HG03460 (cell line): ENCODE measurements around the gene SLAMF8.

ENCODE experiments used
- ATAC-seq: cut with Tn5 transposase; IDR thresholded peaks from one replicate; pipeline ENCODE4 v1.9.1; 2021; ENCODE audit not compliant: unreplicated experiment

The SLAMF8 gene

DNA sequence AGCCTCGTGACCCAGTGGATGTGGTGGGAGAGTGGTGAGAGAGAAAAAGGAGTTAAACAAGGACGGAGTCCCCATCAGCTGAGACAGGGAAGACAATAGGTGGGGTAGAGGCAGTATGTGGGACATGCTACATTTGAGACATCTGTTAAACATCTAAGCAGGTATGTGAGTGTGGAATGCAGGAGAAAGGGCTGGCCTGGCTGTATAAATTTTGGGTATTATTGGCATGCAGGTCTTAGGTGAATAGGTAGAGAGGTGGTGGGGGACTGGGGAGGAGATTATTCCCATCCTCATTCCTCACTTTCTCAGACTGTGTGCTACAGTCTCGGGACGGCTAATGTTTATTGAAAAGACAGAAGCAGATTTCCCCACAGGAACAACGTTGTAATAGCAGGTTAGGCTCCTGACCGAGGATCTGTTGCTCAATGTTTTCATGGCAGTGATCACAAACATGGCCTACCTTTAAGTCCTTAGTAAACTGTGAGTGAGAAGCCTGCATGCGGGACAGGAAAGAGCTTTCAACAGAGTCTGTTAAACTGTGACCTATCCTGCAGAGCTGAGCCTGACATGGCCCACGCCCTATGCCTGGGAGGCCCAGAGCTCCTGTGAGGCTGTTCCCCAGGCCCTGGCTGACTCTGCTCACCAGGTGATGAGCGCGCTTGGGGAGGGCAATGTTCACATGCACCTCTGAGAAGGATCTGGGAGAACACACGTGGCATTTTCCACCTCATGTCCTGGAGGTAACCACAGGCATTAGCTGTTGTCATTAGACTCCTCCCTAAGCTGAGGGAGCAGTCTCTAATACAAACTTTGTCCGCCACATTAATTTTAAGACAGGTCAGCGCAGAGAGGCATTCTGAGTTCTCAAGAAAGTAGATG lies 19.3 kb downstream of the SLAMF8 start:
- ATAC-seq, result no peak

DNA sequence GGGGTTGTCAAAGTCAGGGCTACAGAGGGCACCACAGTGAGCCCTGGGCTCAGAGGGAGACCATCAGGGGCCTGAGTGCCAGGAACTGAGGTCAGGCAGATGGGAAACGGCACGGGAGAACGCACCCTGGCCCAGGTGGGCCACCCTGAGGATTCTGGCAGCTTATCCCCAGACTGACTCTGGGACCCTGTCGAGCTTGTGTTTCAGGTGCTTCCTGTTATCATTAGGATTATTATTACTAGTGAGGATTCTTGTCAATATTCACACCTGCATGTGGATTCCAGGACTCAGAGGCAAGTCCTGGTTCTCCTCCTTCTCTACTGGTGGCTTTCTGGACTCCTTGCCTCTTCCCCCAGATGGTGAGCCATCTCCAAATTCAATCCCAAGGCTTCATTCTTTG lies 20.6 kb downstream of the SLAMF8 start:
- no peak for ATAC-seq

DNA sequence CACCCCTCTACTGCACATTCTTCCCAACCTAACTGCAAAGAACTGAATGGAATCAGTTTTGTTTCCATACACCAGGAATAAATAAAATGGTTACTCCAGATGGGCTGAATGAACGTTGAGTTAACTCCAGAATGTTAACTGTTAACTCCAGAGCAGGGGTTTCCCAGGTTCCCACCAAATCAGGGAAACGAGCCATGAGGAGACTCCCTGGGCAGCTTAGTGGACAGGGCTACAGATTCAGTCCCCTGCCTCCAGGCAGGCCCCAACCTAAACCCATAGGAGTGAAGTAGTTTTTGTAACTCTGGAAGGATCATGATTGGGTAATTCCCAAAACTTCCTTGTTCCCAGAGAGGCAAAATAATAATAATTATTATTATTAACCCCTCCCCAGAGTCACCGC lies 21.7 kb downstream of the SLAMF8 start:
- ATAC-seq, result no peak

DNA sequence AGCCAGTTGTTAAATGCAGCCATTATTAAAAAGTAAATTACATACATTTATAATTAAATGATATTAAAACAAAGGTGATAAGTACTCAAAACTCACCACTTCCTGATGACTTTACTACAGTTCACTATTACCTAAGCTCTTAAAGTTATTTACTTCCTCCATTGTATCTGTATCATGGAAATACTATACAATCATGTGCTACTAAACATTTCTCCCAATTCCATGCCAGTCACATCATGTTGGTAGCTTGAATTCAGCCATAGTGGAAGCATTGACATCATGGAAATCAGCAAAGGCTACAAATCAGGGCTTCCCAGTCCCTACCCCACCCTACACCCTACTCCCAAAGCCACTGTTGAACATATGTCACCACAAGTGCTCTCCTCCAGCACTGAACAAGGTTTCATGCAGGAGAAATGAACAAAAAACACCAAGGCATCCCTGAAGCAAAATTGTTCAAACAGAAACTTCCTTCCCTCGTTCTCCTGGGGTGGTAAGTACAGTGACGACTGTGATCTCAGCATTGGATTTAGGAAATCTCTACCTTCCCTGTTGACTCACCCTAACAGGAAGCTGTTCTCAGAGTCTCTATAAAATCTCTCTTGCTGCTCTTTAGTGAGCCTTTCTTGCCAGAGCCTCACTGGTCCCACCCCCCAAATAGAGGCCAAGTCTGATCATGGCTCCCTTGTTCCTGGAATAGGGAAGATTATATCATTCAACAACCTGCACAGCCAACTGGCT lies 23.1 kb downstream of the SLAMF8 start:
- no peak for ATAC-seq

DNA sequence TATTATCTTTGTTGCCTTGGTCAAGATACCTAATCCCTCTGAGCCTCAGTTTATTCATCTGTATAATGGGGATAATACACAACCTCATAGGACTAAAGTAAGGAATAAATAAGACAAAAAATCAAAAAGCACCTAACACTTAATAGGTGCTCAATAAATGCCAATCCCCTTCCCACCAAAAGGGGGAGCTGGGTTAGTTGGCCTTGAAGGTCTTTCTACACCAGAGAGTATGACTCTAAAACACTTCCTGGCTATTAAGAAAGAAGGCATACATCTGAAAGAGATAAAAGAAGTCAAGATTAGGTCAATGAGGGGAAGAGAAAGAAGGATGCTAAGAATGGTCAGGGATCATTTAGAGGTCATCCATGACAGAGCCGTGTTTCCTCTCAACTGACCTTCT lies 24.7 kb downstream of the SLAMF8 start:
- no peak for ATAC-seq

DNA sequence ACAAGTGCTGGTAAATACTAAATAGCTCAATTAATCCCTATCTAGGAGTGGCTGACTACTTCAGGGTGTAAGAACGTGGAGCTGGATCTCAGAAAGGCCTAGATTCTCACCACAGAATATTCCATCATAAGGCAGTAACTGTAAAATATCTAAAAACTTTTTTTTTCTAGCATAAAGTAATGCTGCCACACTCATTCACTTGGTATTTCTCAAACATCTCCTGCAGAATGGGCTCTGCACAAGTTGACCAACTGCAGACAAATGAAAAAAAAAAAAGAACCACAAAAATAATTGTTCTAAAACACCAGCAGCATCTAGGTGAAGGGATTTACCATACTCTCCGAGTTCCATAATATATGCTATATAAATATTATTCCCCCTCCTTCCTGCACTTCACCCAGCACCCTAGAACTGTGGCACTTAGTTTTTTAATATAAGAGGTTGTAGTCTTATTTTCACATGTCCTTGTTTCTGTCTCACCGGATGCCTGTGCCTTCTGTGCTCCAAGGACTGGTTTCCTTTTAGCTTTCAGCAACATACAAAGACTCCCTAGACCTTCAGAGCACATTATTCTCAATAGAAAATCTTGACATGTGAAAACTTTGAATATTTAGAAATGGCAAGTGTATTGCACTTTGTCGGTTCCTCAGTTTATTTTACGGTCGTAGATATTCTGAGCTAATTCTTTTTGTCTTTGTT lies 26.9 kb downstream of the SLAMF8 start:
- no peak for ATAC-seq

DNA sequence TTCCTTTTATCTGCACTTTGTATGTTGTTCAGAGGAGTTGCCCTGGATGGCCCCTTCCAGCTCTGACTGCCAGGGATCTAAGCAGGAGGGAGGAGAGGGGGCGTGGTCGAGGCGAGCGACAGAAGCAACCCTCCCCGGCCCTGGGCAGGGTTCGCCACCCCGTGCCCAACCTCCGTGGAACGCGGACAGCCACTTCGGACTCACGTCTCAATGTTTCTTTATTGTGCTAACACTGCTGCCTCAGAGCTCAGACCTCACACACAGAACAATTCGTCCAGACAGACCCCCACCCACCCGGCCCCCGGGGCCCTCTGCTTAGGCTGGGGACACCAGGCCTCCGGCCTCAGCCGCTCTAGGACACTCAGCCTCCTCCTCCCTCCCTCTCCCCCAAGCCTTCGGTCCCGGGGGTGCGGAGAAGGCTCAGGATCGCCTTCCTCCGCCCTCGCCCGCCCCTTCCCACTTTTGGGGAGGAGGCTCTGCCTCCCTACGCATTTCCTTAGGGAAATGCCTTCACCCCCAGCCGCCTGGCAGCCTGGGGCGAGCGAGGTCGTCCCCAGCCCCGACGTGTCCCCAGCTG lies 27.5 kb downstream of the SLAMF8 start:
- no peak for ATAC-seq

DNA sequence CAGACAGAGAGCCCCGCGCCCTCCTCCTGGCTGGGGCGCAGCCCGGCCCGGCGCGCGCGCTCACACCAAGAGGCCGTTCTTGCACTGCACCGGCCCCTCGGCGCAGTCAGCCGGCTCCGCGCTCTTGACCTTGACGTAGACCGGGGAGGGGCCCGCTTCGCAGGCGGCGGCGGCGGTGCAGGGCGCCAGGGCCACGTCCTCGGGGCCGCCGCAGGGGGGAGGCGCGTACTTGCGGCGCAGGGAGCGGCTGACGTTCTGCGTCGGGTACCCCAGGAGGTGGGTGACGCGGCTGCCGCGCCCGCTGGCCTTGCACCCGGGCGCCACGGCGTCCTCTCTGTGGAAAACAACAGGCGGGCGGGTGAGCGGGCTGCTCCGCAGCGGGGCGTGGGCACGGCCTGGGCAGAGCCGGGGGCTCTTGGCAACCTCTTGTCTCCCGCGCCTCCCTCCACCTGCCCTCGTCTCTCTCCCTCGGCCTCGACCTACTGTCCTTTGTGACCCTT lies 28.1 kb downstream of the SLAMF8 start:
- ATAC-seq, result peak; percentile 52

DNA sequence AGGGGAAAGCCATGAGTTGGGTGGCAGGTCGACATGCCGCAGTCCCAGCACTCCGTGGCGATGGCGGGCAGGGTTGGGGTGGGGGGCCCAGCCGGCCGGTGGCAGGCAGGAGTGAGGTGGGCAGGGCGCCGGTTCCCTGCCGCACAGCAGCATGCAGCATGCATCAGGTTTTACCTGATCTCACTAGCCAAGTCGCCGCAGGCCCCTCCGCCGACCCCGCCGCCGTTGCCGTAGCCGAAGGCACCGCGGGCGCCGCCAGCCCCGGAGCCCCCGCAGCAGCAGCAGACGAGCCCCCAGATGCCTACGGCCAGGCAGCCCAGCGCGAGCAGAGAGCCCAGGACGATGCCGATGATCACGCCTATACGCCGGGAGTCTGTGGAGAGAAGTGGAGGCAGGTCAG lies 29.0 kb downstream of the SLAMF8 start:
- no peak for ATAC-seq

DNA sequence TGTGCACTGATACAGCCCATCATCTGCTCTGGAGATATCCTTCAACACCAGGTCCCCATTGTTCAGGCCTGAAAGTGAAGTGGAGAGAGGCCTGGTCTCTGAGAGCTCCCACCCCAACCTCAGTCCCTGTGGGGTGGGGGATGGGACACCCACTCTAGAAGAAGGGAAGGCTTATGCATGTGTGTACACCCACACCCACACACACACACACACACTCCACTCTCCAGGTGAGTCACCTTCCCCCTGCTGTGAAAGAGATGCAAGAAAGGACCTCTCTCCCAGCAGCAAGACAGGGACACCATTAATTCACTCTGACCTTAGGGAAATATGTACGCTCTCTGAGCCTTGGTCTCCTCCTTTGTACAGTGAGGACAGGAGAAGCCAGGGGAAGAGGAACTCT lies 29.9 kb downstream of the SLAMF8 start:
- no peak for ATAC-seq

DNA sequence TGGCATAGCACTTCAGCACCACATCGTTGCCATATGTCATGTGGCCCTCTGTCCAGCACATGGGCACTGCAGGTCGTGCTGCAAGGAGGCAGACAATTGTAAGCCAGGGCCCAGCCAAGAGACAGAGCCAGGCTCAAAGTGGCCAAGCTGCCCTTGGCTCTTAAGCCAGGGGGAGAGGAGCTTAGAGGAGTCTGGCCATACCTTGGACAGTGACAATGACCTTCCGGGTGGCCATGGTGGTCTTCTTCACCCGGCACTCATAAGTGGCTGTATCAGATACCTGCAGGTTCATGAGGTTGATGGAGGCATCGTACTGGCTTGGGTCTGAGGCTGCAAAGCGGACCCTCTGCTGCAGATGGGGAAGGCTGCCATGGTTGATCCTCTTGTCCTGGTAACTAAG lies 31.2 kb downstream of the SLAMF8 start:
- ATAC-seq, result no peak

DNA sequence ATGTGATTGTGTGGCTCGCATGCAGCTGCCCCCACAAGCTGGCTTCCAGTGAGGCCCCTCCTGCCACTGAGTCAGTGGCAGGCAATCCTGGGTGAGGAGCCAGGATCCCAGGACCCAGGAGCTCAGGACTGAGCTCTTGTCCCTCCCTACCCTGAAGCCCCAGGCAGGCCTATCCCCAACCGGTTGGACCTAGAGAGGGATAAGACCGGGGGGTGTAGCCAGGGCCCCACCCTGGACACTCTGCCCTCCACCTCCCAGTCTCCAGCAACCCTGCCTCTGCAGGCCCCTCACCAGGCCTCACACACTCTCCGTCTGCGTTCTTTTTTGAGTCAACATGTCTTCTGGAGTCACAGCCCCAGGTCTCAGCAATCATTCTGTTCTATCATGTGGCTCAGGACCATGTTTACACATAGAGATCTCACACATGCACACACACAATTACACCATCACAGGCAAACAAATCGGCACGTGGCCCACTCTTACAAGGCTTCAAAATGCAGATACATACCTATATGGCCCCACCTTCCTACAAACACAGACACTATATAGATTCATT lies 33.2 kb downstream of the SLAMF8 start:
- no peak for ATAC-seq

DNA sequence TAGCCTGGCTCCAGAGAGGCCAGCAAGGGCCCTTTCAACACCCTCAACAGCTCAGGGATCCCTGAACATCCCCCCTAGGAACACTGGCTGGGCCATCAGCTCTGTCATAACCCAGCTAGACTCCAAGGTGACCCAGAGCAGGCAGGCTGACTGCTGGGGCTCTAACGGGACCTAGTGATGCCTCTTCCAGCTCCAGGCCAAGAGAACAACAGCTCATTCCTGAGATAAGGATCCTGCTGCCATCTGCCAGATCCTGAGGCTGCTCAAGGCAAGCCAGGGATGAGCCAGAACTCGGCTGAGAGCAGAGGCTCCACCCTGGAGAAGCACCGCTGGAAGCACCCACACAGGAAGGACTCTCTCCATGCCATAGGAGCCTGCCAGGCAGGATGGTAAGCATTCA lies 33.8 kb downstream of the SLAMF8 start:
- ATAC-seq, result no peak

DNA sequence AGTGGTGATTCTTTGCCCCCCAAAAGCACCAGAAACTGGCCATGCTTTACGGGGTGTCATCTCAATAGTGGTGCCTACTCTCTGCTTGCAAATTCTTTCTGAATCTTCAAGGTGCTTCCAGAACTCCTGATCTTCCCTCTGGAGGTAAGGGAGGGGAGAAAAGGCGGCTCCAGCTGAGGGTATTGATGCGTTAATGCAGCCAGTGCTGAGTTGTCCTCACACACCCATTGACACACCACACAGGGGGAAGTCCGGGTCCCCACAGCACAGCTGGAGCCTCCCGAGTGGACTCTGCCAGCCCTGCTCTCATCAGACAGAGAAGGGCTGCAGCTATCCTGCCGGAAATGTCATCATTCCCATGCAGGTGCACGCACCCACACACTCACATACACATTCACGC lies 34.5 kb downstream of the SLAMF8 start:
- ATAC-seq, result no peak

DNA sequence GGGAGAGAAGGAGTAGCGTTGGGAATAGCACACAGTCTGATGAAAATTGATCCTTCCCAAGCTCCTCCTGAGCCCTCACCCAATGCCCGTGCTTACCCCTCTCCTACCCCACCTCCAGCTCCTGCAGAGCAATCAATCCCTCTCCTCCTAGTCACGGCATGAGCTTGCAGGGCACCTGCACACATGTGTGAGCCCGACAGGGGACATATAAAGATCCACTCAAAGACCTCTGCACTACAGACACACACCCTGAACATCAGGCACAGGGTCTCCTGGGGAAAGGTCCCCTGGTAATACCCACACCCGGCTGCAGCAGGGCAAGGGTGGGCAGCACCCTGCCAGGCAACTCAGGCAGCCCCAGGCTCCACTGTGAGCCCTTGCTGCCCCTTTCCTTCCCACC lies 35.4 kb downstream of the SLAMF8 start:
- ATAC-seq, result no peak

DNA sequence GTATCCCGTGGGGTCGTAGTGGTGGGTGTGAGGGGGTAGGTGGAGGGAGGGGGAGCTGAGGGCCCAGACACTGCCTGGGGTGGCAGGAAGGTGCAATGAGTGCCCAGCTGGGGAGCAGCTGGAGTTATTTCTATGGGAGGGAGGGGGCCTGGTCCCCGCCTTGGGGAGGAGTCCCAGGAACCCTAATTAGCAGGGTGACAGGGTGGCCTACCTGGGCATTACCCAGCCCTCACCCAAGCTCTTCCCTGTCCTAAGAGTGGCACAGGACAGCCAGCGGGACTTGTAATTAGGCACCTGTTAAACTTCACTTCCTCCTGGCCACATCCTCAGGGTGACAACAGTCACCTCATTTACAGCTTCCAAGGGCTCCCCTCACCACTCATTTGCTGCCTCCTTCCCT lies 35.9 kb downstream of the SLAMF8 start, which contains the start of gene VSIG8:
VSIG8 (minus strand) TSS at position 101 of the 400 bp plus-strand sequence. CDS start 136 bp downstream, outside the sequence.
- no peak for ATAC-seq

DNA sequence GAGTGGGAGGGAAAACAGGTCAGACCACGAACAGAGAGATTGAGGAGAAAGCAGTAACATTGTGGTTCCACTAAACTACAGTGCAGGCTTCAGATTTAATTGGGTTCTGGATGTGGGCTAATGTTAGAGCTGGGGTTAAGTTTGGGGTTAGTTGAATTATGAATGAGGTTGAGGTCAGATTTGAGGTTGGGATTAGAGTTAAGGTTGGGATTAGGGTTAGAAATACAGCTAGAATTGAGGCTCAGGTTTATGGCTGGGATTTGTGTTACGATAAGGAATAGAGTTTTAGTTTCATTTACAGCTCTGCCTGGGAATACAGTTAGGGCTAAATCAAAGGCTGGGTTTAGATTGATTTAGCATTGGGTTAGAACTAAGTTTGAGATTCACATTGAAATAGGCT lies 37.6 kb downstream of the SLAMF8 start:
- no peak for ATAC-seq

DNA sequence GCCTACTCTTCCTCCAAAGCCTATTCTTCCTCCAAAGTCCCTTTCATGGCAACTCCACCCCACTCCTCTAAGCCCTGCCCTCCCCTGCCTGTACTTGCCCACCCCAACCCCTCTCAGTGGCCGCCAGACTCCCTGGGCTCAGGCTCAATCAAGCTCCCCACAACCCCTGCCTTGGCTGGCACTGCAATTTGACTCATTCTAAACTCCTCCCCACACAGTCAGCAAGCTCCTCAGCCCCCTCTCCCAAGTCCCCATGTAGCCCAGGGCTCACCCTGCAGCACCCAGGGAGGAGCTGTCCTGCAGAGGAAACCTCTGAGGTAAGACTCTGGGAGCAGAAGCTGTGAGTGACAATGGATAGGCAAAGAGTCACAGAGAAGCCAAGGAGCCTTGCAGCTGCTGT lies 39.4 kb downstream of the SLAMF8 start:
- no peak for ATAC-seq

DNA sequence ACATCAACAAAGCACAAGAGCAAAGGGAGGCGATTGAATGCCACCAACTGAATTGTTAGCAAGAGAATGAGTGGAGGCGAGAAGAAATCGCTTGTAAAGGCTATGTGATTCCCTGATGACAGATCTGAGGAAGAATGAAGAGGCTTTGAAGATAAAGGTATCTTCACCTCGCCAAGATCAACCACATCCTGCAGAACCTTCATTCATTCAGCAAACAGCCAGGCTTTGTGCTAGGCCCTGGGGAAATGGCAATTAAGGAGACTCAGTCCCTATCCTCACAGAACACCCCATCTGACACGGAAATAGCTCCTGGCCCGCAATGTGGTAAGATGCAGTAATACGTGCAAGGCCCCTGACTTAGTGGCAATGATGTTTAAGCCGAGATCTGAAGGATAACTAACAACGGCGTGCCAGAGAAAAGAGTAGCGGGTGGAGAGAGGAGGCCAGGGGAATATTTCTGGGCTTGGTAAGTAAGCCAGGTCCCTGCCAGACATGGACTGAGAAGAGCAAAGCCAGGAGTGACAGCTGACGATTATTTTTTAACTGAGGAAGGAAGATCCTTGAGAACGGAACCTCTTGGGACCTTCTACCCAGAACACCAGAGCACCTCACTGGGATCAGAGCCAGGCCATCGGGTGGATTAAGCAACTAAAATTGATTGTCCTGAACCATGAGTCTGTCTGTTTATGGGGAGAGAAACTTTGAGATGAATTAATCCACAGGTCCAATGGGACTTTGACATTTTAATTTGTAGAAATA lies 40.4 kb downstream of the SLAMF8 start:
- ATAC-seq, result no peak

DNA sequence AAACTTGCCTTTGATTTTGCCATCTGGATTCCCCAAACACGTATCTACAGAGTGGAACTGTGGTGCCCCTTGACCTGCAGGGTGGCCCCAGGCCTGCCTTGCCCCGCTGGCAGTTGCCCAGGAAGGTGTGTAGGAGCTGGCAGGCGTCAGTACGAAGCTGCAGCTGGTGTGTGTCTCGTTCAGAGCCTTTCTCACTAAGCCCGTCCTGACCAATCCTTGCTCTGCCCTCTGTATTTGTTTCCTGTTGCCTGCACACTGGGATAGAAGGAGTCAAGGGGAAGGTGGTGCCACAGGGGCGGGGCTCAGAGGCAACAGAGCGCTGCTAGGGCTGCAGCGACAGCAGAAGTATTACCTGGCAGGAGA lies 41.0 kb downstream of the SLAMF8 start:
- no peak for ATAC-seq
